ENCODE results near the gene HOGA1.

- no peak for TF ChIP-seq CTCF (IDR thresholded peaks at IDR 0.05)
- no peak for TF ChIP-seq ZFX (IDR thresholded peaks at IDR 0.05; ENCODE audit: borderline replicate concordance)
Observed at GRCh38 chr10:97550336-97551149, 33.6 kb upstream of the HOGA1 start.
